ENCODE data around the gene ARMC2.

DNA sequence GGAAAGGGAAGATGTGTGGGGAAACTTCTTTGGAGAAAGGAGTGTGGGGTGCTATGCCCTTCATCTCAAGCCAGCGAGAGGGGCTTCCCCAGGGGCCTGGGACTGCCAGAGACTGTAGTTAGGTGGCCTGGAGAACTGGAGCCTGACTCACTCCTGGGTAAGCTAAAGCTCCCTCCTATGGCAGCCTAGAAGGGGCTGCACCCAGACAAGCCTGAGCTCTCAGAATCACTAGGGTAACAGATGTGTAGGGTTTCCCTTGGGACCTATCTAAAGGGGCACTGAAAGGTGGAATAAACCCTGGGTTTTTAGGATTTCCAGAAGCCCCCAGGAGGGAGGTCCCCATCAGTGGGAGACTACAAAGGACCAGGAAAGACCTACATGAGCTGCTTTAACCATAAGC is 1.6 kb upstream of the ARMC2 start:
- TF ChIP-seq EP300 (IDR thresholded peaks at IDR 0.05), result no peak
- TF ChIP-seq, protein P1, sequence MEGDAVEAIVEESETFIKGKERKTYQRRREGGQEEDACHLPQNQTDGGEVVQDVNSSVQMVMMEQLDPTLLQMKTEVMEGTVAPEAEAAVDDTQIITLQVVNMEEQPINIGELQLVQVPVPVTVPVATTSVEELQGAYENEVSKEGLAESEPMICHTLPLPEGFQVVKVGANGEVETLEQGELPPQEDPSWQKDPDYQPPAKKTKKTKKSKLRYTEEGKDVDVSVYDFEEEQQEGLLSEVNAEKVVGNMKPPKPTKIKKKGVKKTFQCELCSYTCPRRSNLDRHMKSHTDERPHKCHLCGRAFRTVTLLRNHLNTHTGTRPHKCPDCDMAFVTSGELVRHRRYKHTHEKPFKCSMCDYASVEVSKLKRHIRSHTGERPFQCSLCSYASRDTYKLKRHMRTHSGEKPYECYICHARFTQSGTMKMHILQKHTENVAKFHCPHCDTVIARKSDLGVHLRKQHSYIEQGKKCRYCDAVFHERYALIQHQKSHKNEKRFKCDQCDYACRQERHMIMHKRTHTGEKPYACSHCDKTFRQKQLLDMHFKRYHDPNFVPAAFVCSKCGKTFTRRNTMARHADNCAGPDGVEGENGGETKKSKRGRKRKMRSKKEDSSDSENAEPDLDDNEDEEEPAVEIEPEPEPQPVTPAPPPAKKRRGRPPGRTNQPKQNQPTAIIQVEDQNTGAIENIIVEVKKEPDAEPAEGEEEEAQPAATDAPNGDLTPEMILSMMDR (IDR thresholded peaks at IDR 0.05), result no peak
